ENCODE results near the gene FAM219A. TPM values are rescaled to one million over a fixed set of nuclear protein-coding genes. Genes with fewer than 3 reads are reported as not detected.

FAM219A gene
- total and polyA plus RNA-seq, 7 donors, result 3.0 to 10.2 (median 7.9) TPM

GRCh38 chr9:34406219-34406618, 52.2 kb downstream of the FAM219A start:
- peaks cover 0 to 43% (median 12%) of the 10 kb centered on the region in 4 donors for H3K36me3 ChIP-seq
- intact Hi-C loops (cut with DNase I), result no loop called here

DNA sequence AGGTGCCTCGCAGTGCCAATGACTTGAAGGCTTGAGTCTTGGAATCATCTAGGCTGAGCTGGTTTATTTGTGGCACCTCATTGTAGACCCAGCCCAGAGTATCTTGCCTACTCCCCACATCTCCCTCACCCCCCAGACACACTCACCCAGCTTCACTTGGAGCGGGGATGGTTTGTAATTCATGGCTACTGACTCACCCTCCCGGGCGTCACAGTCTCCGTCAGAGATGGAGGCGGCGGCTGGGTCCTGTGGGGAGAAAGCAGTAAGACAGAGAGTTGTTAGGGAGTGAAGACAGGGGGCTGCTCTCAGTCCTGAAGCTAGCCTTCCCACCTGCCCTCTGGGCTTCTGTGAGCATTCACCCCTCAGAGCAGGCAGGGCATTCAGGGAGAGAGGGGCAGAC, 52.7 kb downstream of the FAM219A start:
- Histone ChIP-seq H3K27ac (no peak overlapping the region), H3K4me3 (no peak overlapping the region), H3K9me3 (no peaks in the 10 kb centered on the region), H3K36me3 (peaks cover 0 to 48% (median 16%) of the 10 kb centered on the region in 4 donors), H3K27me3 (no peaks in the 10 kb centered on the region), H3K4me1 (peaks cover 0 to 3% (median 0%) of the 10 kb centered on the region in 4 donors)
- no peak for TF ChIP-seq POLR2AphosphoS5 (IDR thresholded peaks at IDR 0.05)
- no peak for TF ChIP-seq POLR2A (IDR thresholded peaks at IDR 0.05)
- TF ChIP-seq CTCF (IDR thresholded peaks at IDR 0.05), result no peak
- no peak for TF ChIP-seq EP300 (IDR thresholded peaks at IDR 0.05)
- 93 to 94% methylated on average over 7 of the region's 7 CpGs for WGBS, 2 donors
- intact Hi-C loops (cut with DNase I), result loop anchor here (2.0 kb wide), 1 partner anchor 95 kb away; no protein-coding TSS in a partner anchor
- DNase-seq, result no peak

More at GRCh38 chr9:34406219-34406618, 52.2 kb downstream of the FAM219A start:
- 72 to 89% methylated on average over 1 of the region's 1 CpG for WGBS, 2 donors
- TF ChIP-seq CTCF (IDR thresholded peaks at IDR 0.05) (no peak), EP300 (IDR thresholded peaks at IDR 0.05) (no peak), POLR2A (IDR thresholded peaks at IDR 0.05) (no peak), POLR2AphosphoS5 (IDR thresholded peaks at IDR 0.05) (no peak)
- DNase-seq, result no peak
- no peaks in the 10 kb centered on the region for H3K9me3 ChIP-seq
- H3K4me1 ChIP-seq, result peaks cover 0 to 3% (median 0%) of the 10 kb centered on the region in 4 donors
- H3K27ac ChIP-seq, result no peak overlapping the region
- no peak overlapping the region for H3K4me3 ChIP-seq
- no peaks in the 10 kb centered on the region for H3K27me3 ChIP-seq

GRCh38 chr9:34403554-34404380, 54.6 kb downstream of the FAM219A start:
- DNase-seq, result peak; percentile 84
- H3K36me3 ChIP-seq, result peaks cover 0 to 67% (median 27%) of the 10 kb centered on the region in 4 donors
- no peak overlapping the region for H3K27ac ChIP-seq
- H3K4me3 ChIP-seq, result no peak overlapping the region
- no peaks in the 10 kb centered on the region for H3K9me3 ChIP-seq
- no peaks in the 10 kb centered on the region for H3K27me3 ChIP-seq
- TF ChIP-seq POLR2A (IDR thresholded peaks at IDR 0.05) (no peak), EP300 (IDR thresholded peaks at IDR 0.05) (no peak), CTCF (IDR thresholded peaks at IDR 0.05) (peak; percentile 86 to 97 (median 95)), POLR2AphosphoS5 (IDR thresholded peaks at IDR 0.05) (no peak)
- intact Hi-C loops (cut with DNase I), result loop anchor here (2.0 to 5.0 kb wide), 2 partner anchors 97 to 189 kb away; no protein-coding TSS in a partner anchor
- H3K4me1 ChIP-seq, result peaks cover 0 to 3% (median 0%) of the 10 kb centered on the region in 4 donors

DNA sequence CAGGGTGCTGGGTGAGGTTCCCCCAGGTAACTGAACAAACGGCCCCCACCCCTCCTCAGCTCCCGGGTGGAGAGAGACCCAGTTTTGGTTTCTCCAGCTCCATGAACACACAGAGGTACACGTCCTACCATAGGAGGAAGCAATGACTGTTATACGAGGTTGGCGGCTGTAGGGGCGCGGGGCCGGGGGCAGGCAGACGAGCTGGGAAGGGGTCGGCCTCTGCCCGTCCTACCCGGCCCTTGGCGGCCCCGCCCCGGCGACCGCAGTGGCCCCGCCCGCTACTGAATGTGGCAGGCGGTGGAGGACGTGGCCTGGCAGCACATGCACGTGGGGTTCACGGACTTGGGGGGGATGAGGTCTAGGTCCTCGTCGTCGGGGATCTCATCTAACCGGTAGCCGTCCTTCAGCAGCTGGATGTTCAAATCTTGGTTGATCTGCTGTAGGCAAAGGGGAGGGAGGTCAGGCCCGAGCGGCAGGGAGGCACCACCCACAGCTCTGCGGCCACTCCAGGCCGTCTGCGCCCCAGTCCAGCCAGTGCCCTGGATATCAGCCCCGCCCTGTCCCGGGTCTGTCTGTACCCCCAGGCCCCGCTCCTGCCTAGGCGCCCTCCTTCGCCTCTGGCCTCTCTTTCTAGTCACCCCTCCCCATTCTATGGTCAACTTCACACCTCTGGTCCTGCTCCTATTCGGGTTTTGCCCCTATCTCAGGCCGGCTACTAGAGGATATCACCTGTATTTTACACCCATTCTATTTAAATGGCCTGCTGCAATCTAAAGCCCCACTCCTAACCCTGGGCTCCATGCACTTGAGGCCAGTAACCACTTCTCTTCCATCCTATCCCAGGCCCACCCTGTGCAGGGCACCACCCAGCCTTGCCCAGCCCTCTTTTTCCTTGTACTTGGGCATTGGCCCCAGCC, 57.4 kb downstream of the FAM219A start:
- TF ChIP-seq EP300 (IDR thresholded peaks at IDR 0.05), result no peak
- no peak for TF ChIP-seq POLR2A (IDR thresholded peaks at IDR 0.05)
- no peak for TF ChIP-seq POLR2AphosphoS5 (IDR thresholded peaks at IDR 0.05)
- intact Hi-C loops (cut with DNase I), result loop anchor here (5.0 kb wide), 1 partner anchor 191 kb away; no protein-coding TSS in a partner anchor
- WGBS, 2 donors, result 80 to 86% methylated on average over 40 of the region's 40 CpGs
- H3K27me3 ChIP-seq, result no peaks in the 10 kb centered on the region
- H3K4me3 ChIP-seq, result no peak overlapping the region
- no peak overlapping the region for H3K27ac ChIP-seq
- DNase-seq, result no peak
- H3K4me1 ChIP-seq, result peaks cover 0 to 3% (median 0%) of the 10 kb centered on the region in 4 donors
- peaks cover 0 to 89% (median 30%) of the 10 kb centered on the region in 4 donors for H3K36me3 ChIP-seq
- H3K9me3 ChIP-seq, result no peaks in the 10 kb centered on the region
